Hepatocyte (in vitro differentiated cells): ENCODE measurements around the gene GALC.

Experiments
- EZH2 ChIP-seq: fragments of 200-600 bp; sonication (generic); IDR thresholded peaks from 2 replicates; pipeline ENCODE4 v1.6.1; 2016; ENCODE audit warnings: antibody characterized with exemption, mild to moderate bottlenecking, borderline replicate concordance
- EZH2phosphoT487 ChIP-seq: fragments of 200-600 bp; sonication (generic); IDR thresholded peaks from one replicate; pipeline ENCODE4 v1.6.1; 2018; ENCODE audit warnings: antibody characterized with exemption, mild to moderate bottlenecking, low read depth, moderate library complexity; ENCODE audit not compliant: unreplicated experiment, severe bottlenecking
- TF ChIP-seq, protein P1 (sequence below): fragments of 200-600 bp; sonication (generic); IDR thresholded peaks from 2 replicates; pipeline ENCODE4 v1.5.1; 2016; ENCODE audit warnings: antibody characterized with exemption, mild to moderate bottlenecking; ENCODE audit not compliant: poor library complexity

DNA sequence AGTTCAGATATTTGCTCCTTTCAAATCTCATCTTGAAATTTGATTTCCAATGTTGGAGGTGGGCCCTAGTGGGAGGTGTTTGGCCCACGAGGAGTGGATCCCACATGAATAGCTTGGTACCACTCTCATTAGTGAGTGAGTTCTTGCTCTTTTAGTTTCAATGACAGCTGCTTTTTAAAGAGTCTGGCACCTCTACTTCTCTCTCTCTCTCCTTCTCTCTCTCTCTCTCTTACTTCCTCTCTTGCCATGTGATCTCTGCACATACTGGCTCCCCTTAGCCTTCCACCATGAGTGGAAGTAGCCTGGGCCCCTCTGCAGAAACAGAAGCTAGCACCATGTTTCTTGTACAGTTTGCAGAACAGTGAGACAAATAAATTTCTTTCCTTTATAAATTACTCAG is 37.1 kb upstream of the GALC start:
- TF ChIP-seq, protein P1, sequence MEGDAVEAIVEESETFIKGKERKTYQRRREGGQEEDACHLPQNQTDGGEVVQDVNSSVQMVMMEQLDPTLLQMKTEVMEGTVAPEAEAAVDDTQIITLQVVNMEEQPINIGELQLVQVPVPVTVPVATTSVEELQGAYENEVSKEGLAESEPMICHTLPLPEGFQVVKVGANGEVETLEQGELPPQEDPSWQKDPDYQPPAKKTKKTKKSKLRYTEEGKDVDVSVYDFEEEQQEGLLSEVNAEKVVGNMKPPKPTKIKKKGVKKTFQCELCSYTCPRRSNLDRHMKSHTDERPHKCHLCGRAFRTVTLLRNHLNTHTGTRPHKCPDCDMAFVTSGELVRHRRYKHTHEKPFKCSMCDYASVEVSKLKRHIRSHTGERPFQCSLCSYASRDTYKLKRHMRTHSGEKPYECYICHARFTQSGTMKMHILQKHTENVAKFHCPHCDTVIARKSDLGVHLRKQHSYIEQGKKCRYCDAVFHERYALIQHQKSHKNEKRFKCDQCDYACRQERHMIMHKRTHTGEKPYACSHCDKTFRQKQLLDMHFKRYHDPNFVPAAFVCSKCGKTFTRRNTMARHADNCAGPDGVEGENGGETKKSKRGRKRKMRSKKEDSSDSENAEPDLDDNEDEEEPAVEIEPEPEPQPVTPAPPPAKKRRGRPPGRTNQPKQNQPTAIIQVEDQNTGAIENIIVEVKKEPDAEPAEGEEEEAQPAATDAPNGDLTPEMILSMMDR: no peak
- TF ChIP-seq EZH2: no peak
- no peak for TF ChIP-seq EZH2phosphoT487
